Measurements from ENCODE around the gene SPTBN5.

GRCh38 chr15:41857316-41857715, 36.5 kb downstream of the SPTBN5 start:
- TF ChIP-seq, protein P1, sequence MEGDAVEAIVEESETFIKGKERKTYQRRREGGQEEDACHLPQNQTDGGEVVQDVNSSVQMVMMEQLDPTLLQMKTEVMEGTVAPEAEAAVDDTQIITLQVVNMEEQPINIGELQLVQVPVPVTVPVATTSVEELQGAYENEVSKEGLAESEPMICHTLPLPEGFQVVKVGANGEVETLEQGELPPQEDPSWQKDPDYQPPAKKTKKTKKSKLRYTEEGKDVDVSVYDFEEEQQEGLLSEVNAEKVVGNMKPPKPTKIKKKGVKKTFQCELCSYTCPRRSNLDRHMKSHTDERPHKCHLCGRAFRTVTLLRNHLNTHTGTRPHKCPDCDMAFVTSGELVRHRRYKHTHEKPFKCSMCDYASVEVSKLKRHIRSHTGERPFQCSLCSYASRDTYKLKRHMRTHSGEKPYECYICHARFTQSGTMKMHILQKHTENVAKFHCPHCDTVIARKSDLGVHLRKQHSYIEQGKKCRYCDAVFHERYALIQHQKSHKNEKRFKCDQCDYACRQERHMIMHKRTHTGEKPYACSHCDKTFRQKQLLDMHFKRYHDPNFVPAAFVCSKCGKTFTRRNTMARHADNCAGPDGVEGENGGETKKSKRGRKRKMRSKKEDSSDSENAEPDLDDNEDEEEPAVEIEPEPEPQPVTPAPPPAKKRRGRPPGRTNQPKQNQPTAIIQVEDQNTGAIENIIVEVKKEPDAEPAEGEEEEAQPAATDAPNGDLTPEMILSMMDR (IDR thresholded peaks at IDR 0.05; ENCODE audit: low read depth, low read length, poor library complexity, severe bottlenecking) = no peak
- TF ChIP-seq EZH2phosphoT487 (IDR thresholded peaks at IDR 0.05; ENCODE audit: borderline replicate concordance, low read length) = no peak

Data from DOHH2 (cell line).